GM18499 (cell line): ENCODE data around the gene KCNAB2.
"Not testable (repeated sequence)": the region's sequence is repeated elsewhere in the genome, so short reads cannot be mapped to it uniquely, and the experiment has no call there.

Experiments used
- ATAC-seq: cut with Tn5 transposase; IDR thresholded peaks from one replicate; pipeline ENCODE4 v1.9.1; 2021; ENCODE audit warnings: moderate number of reproducible peaks; ENCODE audit not compliant: insufficient read depth, unreplicated experiment

Gene KCNAB2

DNA sequence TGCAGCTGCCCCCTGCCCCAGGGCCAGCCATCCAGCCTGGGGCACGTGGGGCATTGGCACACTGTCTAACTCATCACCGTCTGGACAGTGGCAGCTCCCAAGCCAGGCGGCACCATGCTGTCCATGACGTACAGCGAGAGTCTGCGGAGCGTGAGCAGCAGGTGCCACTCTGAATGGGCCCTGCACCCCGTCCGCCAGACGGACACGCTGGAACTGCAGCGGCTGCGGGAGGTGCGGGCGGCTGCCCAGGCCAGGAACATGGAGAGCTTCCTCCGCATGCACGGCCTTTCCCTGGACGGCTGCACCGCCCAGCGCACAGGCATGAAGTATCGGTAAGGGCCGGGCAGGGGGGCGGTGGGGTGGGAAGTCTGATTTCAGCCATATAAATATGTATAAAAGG lies 5.7 kb downstream of the KCNAB2 start:
- ATAC-seq, result no peak

DNA sequence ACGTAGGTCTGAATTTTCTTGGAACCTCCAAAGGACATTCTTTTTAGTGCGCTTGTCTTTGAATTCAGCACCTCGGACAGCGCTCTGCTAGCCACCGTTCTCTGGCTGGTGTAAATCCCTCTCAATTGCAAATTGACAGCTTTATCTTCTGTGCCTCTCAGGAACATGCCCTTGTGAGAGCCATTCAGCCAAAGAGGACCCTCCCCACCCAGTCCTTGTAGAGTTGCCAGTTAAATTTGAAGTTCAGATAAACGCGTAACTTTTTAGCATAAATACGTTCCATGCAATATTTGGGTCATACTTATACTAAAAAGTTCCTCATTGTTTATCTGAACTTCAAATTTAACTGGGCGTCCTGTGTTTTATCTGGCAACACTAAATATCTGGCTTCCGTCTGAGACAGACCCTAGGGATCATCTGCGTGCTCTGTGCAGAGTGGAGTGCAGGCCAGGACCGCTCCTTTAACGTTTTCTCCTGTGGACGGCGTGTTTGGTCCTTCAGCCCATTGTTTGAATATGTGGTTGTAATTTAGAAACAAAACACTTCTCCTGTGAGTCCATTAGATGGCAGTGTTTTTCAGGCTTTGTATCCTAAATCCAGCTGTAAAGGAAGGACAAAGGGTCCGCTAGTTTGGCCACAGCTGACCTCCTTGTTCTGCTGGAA lies 7.0 kb downstream of the KCNAB2 start:
- ATAC-seq, result no peak

DNA sequence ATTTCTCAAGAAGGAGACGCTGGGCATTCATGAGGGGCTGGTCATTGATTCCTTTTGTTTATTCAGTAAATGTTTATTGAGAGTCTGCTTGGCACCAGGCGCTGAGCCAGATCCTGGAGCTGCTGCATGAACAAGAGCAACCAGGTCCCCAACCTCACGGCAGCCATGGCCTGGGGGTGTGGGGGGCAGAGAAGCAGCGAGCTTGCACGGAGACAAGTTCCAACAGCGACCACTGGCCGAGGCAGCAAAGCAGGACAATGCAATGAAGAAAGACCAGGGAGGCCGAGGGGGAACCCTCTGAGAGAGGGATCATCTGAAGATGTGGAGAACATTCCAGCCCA lies 7.5 kb downstream of the KCNAB2 start:
- no peak for ATAC-seq

DNA sequence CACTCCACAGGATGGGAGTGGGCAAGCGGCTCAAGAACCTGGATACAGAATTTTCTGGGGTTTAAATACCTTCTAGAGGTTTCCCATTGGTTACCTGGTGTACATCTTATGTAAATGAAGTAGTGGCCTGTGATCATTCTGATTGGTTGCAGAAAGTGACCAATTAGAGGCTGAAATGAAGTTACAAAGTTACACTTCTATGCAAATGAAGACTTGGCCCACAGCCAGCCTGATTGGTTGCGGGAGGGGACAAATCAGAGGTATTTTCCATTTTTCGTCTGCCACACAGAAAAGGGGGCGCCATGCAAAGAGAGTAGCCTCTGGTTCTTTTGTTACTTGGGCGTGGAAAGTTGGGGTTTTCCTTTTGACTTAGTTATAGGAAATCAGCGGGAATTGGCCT lies 8.9 kb downstream of the KCNAB2 start:
- no peak for ATAC-seq

DNA sequence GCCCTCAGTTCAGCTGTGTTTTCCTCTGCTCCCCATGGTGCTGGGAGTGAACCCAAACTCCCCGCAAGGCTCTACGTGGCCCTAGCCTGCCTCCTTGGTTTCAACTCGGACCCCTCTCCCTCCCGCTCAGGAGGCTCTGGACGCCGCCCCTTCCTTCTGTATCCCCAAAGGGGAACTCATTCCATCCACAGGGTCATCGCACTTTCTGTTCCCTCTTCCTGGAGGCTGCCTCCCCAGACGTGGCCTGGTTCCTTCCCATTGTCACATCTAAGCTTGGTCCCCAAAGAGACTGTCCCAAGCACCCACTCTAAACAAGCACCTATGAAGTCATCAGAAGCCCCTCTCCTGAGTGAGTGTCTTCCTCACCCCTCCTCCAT lies 10.9 kb downstream of the KCNAB2 start:
- ATAC-seq, result no peak

DNA sequence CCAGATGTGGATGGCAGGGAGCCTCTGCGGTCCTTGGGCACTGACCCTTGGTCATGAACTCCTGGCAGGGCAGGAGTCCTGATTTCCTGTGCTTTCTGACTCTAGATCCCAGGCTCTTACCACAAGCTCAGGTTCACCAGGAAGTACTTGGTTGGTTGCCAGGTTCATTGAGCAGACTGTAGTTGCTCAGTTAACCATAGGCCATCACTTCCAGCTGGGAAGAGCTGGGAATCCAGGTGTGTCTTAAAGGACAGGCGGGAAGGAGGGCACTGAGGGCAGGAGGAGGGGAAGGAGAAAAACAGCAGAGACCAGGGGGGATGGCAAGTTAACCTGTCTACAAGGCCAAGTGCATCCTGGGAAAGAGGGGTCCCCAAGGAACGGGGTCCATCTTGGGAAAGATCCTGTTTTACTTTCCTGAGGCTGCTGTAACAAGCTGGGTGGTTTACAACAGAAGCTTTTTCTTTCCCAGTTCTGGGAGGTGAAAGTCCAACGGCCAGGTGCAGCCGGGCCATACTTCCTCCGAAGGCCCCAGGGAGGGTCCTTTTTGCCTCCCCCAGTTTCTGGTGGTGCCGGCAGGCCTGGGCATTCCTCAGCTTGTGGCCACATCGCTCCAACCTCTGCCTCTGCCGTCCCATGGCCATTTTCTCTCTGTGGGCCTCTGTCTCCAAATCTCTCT lies 11.6 kb downstream of the KCNAB2 start:
- no peak for ATAC-seq

DNA sequence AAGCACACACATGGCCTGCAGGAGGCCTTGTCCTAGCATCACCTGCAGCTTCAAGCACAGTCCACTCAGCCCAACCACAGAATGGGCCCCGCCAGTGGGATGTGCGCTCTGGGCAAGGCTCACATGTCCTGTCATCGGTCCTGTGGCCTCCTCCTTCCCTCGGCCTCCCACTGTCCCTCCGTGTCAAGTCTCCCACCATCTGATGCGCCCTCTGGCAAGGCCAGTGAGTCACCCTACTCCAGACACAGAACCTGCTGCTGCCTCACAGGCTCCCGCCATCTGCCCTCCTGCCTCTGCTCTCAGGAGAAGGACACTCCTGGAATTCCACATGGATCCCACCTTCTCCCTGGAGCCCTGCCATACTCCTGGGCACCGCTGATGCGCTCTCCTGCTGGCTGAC lies 14.2 kb downstream of the KCNAB2 start:
- no peak for ATAC-seq

DNA sequence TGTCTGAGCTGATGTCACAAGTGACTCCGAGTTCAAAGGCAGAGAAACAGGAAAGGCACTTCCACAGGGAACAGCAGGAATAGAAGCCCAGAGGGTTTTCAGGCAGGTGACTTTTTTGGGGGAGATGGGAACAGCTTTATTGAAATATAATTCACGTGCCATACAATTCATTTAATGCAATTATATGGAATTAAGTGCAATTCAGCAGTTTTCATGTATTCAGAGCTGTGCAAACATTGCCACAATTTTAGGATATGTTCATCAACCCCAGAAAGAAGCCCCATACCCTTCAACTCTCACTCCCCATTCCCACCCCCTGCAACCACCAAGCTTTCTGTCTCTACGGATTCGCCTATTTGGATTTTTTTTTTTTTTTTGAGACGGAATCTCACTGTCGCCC lies 17.0 kb downstream of the KCNAB2 start:
- ATAC-seq, result no peak

DNA sequence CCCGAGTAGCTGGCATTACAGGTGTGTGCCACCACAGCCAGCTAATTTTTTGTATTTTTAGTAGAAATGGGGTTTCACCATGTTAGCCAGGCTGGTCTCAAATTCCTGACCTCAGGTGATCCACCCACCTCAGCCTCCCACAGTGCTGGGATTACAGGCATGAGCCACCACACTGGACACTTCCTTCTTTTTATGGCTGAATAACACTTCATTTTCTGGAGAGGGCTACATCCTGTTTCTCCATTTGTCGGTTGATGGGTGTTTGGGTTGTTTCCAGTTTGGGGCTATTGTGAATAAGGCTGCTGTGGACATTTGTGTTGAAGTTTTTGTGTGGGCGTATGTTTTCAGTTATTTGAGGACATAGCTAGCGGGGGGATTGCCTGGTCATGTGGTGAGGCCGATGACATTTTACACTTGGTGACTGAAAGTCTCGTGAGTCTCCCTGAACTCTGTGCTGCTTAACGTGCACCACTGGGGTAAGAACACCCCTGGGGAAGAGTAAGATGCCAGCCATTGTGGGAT lies 17.9 kb downstream of the KCNAB2 start:
- ATAC-seq, result not testable (repeated sequence)

DNA sequence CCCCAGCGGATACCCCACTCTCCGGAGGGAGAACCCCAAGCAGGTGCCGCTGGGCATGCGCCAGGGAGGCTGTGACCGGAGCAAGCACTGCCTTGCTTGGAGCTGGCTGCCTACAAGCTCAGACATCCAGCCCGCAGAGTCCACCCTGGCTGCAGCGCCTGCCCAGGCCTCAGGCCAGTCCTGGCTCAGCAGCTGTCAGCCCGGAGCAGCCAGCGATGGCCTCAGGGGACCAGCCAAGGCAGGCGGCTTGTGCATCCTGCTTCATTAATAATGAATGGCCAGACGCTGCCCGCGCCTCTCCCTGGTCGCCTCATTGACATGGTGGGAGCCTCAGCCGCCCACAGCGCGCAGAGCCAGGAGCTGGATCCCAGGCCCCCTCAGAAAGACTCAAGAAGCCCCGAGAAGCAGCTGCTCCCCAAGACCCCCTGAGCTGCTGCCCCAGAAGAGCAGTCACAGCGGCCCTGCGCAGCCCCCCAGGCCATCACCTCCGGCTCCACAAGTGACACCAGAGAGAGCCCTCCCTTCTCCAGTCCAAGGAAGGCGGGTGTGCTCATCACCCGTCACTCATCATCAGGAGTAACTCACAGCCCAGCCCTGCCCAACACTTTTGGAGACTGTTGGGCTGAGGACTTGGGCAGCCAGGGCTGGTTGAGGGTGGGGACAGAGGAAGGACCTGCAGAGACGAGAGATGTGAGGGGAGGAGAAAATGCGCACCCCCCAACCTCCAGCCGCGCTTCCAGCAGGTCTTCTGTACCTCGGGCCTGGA lies 19.6 kb downstream of the KCNAB2 start:
- ATAC-seq, result no peak

DNA sequence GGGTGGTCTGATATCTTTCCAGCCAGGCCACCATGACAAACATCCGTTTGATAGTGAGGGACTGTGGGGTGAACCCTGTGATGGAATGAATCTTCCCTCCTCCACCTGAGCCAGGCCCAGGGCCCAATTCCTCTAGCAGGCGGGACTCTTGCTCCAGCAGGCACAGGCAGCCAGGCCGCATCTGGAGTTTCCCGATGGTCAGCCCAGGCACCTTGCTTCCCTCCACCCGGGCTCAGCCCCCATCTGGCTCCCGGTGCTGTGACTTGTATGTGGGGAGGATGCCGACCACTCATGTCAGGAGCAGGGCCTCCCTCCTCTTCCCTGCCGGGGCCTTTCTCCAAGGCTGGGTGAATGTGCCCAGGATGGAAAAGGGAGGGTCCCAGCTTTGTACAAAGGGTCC lies 21.0 kb downstream of the KCNAB2 start:
- ATAC-seq, result no peak

DNA sequence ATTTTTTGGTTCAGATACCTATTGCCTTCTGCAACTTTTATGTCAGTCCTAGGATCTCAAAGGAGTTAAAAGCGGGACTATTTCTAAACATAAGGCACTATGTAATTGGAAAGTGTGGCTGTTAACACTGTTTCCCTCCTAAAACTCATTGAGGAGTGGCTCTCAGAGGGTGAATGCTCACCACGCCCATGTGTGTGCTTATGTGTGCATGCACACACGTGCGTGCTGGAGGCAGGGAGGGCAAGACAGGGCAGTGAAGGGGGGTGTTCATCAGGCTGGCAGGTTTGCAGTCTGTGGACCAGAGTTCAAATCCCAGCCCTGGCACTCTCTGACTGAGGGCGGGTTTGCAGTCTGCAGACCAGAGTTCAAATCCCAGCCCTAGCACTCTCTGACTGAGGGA lies 22.4 kb downstream of the KCNAB2 start:
- no peak for ATAC-seq

DNA sequence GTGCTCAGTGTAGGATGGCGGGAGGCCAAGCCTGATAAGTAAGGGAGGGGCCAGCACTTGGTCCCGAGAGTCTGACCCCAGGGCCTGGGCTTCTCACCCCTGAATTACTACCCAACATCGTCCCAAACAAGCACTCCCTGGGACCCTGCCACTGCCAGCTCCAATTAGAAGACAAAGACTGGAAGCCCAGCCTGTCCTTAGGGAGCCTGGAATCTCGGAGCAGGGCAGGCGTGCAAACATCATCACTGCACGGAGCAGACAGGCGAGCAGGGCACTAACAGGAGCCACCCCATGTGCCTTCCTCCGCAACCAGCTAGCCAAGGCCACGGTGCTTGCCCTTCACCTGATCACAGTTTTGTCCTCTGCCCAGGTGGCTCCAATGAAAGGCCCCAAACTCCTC lies 23.2 kb downstream of the KCNAB2 start:
- ATAC-seq, result no peak

DNA sequence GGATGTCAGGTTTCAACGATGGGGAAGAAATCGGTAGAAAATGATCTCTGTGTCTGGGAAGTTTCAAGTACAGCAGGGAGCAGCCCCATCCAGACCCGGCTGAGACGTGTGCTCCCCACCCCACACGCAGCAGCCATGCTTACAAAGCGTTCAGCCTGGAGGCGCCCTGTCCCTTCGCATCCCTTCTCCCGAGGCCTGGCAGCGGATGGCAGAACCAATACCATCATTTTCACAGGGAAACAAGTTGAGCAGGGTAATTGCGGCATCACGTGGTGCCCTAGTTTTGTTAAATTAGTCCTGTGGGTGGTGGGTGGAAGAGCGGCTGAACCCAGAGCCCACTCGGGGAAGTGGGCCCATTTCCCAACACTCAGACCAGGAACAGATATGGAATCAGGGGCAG lies 23.9 kb downstream of the KCNAB2 start:
- ATAC-seq, result no peak

DNA sequence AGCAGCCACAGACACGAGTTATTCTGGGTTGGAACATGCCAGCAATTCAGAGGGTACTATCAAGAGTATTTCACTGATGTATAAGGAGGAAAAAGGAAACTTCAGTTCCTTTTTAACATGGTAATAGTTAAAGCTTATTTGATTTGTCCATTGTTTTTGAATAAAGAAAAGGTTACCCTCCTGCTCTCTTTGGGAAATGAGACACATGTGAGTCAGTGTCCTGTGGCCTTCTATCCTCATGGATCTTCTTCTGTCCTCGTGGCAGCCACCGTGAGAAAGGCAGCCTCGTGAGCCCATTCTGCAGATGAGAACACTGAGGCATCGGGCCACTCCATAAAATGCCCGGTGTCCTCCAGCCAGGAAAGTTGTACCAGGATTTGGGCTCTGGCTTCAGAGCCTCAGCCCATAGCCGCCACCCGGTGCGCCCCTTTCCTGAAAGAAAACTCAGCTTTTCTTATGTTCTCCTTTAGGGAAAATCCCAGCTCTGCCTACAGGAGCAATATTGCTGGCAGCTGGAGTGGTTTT lies 24.8 kb downstream of the KCNAB2 start:
- ATAC-seq, result no peak

DNA sequence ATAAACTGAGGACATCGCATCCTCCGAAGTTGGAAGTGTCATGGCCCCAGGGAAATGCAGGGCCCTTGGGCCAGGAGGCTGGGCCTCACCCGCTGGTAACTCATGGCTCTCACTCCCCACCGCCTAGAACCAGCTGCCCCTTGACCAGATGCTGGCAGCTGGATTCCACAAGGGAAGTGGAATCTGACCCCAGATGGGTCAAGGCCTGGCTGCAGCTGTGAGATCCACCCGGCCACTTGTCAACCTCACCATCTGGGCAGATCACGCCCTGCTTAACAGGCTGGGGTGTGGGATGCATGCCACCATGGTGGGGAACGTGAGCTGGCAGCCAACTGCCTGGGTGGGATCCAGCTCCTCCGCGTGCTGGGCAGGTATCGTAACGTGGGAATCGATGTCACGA lies 25.5 kb downstream of the KCNAB2 start:
- no peak for ATAC-seq

DNA sequence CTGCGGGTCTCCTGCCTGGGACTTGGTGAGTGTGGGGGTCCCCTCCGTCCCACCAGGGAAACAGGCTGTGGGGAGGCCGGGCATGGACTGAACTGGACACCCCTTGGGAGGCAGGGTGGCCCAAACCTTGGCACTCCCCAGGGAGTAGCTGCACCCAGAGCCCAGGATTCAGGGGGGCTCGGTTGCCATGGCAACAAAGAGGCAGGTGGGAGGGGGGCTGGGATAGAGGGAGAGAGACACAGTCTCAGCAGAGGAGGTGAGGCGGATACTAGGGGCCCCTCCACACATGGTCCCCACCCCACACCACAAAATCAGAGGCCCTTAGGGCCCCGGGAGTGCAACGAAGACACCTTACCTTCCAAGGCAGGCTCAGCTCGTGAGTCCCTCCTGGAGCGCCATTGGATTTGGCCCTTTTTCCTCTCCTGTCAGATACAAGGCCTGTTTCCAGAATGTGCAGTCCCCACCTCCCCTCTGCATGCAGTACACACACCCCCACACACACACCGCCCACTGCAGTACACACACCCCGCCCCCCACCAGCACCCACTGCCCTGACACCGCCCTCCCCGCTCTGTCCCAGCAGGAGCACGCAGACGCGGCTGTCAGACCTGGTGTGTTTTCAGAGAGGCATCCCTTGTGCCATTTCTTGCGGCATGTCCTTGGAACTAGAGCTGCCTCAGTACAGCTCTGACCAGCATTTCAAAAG lies 27.2 kb downstream of the KCNAB2 start:
- no peak for ATAC-seq

DNA sequence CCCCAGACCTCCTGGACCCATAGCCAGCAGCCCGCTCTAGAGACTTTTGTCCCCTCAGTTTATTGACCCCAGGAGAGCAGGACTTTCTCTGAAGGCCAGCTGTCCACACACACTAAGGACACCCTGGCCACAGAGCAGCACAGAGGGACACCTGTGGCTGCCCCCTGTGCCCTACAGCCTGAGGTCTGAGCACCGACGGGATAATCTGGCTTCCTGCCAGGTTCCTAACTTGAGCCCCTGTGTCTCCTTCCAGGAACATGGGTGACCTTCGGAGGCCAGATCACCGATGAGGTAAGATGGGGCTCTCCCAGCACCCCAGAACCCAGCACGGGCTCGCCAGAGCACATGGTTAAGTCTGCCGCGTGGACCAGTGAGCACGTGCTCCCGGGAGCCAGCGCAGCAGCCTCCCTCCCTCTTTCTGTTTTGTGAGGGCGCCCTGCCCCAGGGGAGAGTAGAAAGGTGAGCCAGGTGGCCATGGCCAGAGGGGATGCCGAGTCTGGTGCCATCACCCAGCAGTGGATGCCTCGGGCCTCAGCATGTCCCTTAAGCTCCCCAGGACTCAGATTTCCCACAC lies 27.9 kb downstream of the KCNAB2 start:
- no peak for ATAC-seq

DNA sequence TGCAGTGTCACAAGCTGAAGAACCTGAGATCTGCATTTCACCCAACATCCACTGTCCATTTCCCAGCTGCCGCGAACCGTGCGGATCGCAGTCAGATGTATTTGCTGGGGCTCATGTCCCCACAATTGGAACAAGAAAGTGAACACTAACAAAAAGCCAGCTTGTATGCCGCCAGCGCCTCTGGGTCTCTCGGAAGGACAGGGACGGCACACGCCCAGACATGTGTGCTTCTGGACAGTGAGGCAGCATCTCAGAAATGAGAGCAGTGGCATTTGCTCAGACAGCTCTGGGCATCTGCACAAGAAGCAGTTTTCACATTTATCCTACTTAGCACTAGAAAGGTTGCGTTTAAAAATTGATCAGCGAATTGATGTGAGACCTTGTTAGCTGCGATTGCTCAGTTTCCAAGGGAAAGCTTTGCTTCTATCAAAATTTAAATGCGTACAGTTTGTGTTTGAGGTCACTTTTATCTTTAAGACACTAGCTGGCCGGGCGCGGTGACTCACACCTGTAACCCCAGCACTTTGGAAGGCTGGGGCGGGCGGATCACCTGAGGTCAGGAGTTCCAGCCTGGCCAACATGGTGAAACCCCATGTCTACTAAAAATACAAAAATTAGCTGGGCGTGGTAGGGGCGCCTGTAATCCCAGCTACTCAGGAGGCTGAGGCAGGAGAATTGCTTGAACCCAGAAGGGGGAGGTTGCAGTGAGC lies 28.7 kb downstream of the KCNAB2 start:
- ATAC-seq, result no peak

DNA sequence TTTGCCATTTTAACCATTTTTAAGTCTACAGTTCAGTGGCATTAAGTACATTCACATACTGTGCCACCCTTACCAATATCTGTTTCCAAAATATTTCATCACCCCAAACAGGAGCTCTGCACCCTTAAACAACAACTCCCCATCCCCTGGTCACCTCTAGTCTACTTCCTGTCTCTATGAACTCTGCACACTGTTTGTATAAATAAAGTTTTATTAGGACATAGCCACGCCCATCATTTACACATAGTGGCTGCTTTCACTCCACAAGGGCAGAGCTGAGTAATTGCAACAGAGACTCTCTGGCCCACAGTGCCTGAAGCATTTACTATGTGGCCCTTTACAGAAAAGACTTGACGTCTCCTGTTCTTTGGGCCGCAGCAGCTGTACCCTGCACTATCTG lies 30.1 kb downstream of the KCNAB2 start:
- ATAC-seq, result no peak
